GM12864 (cell line): Measurements from ENCODE around the gene CROCC.

ENCODE experiments used
- DNase-seq: peaks from one replicate; pipeline ENCODE4 v3.0.0-alpha.2; 2011; ENCODE audit warnings: low read depth
- H3K4me3 ChIP-seq: 2 replicates; pipeline ENCODE4 v1.5.1; 2011; ENCODE audit warnings: mild to moderate bottlenecking, low read depth, low read length, control low read depth
- CTCF ChIP-seq: IDR thresholded peaks from 2 replicates; pipeline ENCODE4 v1.5.1; 2011; ENCODE audit warnings: low read depth, mild to moderate bottlenecking, moderate library complexity, low read length, control low read depth, inconsistent platforms; ENCODE audit errors: missing control alignments

The CROCC gene

GRCh38 chr1:16986113-16986512, 64.4 kb downstream of the CROCC start:
- no peak for DNase-seq
- no peak for TF ChIP-seq CTCF
- no peak overlapping the region for H3K4me3 ChIP-seq

- DNase-seq = no peak
- no peak for TF ChIP-seq CTCF
- no peak overlapping the region for H3K4me3 ChIP-seq
These were observed 64.8 kb downstream of the CROCC start for GRCh38 chr1:16986560-16986959.

GRCh38 chr1:16986962-16987361, 65.2 kb downstream of the CROCC start:
- no peak for DNase-seq
- H3K4me3 ChIP-seq = no peak overlapping the region
- TF ChIP-seq CTCF = peak; percentile 50

- no peak for DNase-seq
- TF ChIP-seq CTCF = no peak
- no peak overlapping the region for H3K4me3 ChIP-seq
These were observed 66.5 kb downstream of the CROCC start for GRCh38 chr1:16988210-16988609.

- DNase-seq = no peak
- no peak for TF ChIP-seq CTCF
- no peak overlapping the region for H3K4me3 ChIP-seq
These were observed 68.1 kb downstream of the CROCC start for GRCh38 chr1:16989676-16990391.

- H3K4me3 ChIP-seq = no peak overlapping the region
- no peak for TF ChIP-seq CTCF
- DNase-seq = no peak
These were observed 69.8 kb downstream of the CROCC start for GRCh38 chr1:16991571-16991970.

GRCh38 chr1:16992102-16992501, 70.4 kb downstream of the CROCC start:
- no peak for DNase-seq
- no peak overlapping the region for H3K4me3 ChIP-seq
- no peak for TF ChIP-seq CTCF
